Measurements from ENCODE around the gene HNF1A. TPM values are rescaled to one million over a fixed set of nuclear protein-coding genes. Genes with fewer than 3 reads are reported as not detected.

HNF1A gene
- total RNA-seq, 1 experiment from 2014 or later: not detected

GRCh38 chr12:121001841-121002483 lies 23.6 kb downstream of the HNF1A start:
- H3K4me3 Mint-ChIP-seq (ENCODE audit: unreplicated experiment): no peak overlapping the region
- H3K27ac Mint-ChIP-seq (ENCODE audit: low read depth, unreplicated experiment): no peak overlapping the region
- DNase-seq (ENCODE audit: unreplicated experiment): no peak
- H3K27me3 Mint-ChIP-seq (ENCODE audit: insufficient read depth, unreplicated experiment): no peaks in the 10 kb centered on the region
- H3K9me3 Mint-ChIP-seq (ENCODE audit: unreplicated experiment): no peaks in the 10 kb centered on the region
- ChIA-PET CTCF (interaction anchor here (0.7 to 2.9 kb wide), 3 partner anchors 30 to 421 kb away, joined by 3 to 10 read pairs (median 6); partner anchors contain the start of gene POP5), POLR2A (no interaction called here)
- no TSS peak for BruUV-seq (replicated peaks)
- no peak for TF ChIP-seq CTCF (IDR thresholded peaks at IDR 0.05; ENCODE audit: unreplicated experiment)
- intact Hi-C loops (cut with micrococcal nuclease): no loop called here
- peaks cover 45% of the 10 kb centered on the region for H3K36me3 Mint-ChIP-seq (ENCODE audit: insufficient read depth, unreplicated experiment)
- no peaks in the 10 kb centered on the region for H3K4me1 Mint-ChIP-seq (ENCODE audit: insufficient read depth, unreplicated experiment)

DNA sequence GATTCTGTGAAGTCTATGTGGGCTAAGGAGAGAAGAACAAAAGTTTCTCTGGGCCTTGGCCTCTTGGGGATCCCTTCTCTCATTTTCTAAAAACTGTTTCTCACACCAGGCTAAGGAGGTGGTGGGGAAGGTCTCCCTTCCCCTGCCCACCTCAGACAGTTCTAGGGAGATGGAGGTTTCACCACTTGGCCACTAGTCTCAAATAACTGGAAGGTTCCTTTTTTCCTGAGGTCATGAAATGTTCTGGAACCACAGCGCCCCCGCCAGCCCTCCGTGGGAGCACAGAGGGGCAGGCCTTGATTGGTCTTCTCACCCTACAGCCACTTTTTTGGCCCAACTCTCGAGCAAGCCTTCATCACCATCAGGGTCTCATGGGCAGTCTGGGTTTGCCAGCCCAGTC lies 25.3 kb downstream of the HNF1A start:
- ChIA-PET CTCF (interaction anchor here (0.6 to 2.9 kb wide), 6 partner anchors 19 to 357 kb away, joined by 3 to 10 read pairs (median 4); no protein-coding TSS in a partner anchor), POLR2A (no interaction called here)
- Mint-ChIP-seq H3K9me3 (ENCODE audit: unreplicated experiment) (no peaks in the 10 kb centered on the region), H3K27ac (ENCODE audit: low read depth, unreplicated experiment) (no peak overlapping the region), H3K27me3 (ENCODE audit: insufficient read depth, unreplicated experiment) (no peaks in the 10 kb centered on the region), H3K36me3 (ENCODE audit: insufficient read depth, unreplicated experiment) (peaks cover 51% of the 10 kb centered on the region), H3K4me1 (ENCODE audit: insufficient read depth, unreplicated experiment) (no peaks in the 10 kb centered on the region), H3K4me3 (ENCODE audit: unreplicated experiment) (no peak overlapping the region)
- intact Hi-C loops (cut with micrococcal nuclease): no loop called here
- BruUV-seq (replicated peaks): no TSS peak
- DNase-seq (ENCODE audit: unreplicated experiment): no peak
- TF ChIP-seq CTCF (IDR thresholded peaks at IDR 0.05; ENCODE audit: unreplicated experiment): no peak

- H3K36me3 Mint-ChIP-seq (ENCODE audit: insufficient read depth, unreplicated experiment): peaks cover 57% of the 10 kb centered on the region
Measured at GRCh38 chr12:121004253-121004815, 26.0 kb downstream of the HNF1A start.

More at GRCh38 chr12:121004253-121004815, 26.0 kb downstream of the HNF1A start:
- CTCF ChIA-PET: interaction anchor here (0.6 to 2.1 kb wide), 7 partner anchors 10 to 421 kb away, joined by 3 to 6 read pairs (median 3); no protein-coding TSS in a partner anchor
- intact Hi-C loops (cut with micrococcal nuclease): no loop called here
- BruUV-seq (replicated peaks): no TSS peak
- no peaks in the 10 kb centered on the region for H3K4me1 Mint-ChIP-seq (ENCODE audit: insufficient read depth, unreplicated experiment)
- TF ChIP-seq CTCF (IDR thresholded peaks at IDR 0.05; ENCODE audit: unreplicated experiment): no peak
- DNase-seq (ENCODE audit: unreplicated experiment): no peak
- H3K9me3 Mint-ChIP-seq (ENCODE audit: unreplicated experiment): no peaks in the 10 kb centered on the region
- peak overlapping the region; percentile 35 for H3K27ac Mint-ChIP-seq (ENCODE audit: low read depth, unreplicated experiment)
- H3K4me3 Mint-ChIP-seq (ENCODE audit: unreplicated experiment): no peak overlapping the region
- H3K27me3 Mint-ChIP-seq (ENCODE audit: insufficient read depth, unreplicated experiment): no peaks in the 10 kb centered on the region
- POLR2A ChIA-PET: no interaction called here

Measured in MCF 10A (cell line).